Astrocyte of the cerebellum (primary cell): Measurements from ENCODE around the gene HIBADH.

Source experiments
- DNase-seq: peaks from one replicate; pipeline ENCODE4 v3.0.0-alpha.2; 2011; ENCODE audit warnings: low read depth
- H3K4me3 ChIP-seq: 2 replicates; pipeline ENCODE4 v1.5.1; 2011; ENCODE audit warnings: mild to moderate bottlenecking, low read depth, low read length, moderate library complexity
- in situ Hi-C: cut with HindIII; loops from 2 replicates; pipeline ENCODE4 v1.10.0; 2017; ENCODE audit warnings: low sequenced_read_pairs
- TF ChIP-seq, protein P1 (sequence below): IDR thresholded peaks from 2 replicates; pipeline ENCODE4 v1.5.1; 2012; ENCODE audit warnings: low read length, low read depth, moderate library complexity, mild to moderate bottlenecking; ENCODE audit errors: missing control alignments

The HIBADH gene

GRCh38 chr7:27662490-27663205 lies at the start of gene HIBADH:
Gene HIBADH (minus strand): TSS chr7:27662883. CDS start chr7:27662788, 95 bp downstream.
- DNase-seq = peak; percentile 96
- peak within 1 kb of the TSS; percentile 66 for H3K4me3 ChIP-seq
- in situ Hi-C loops = no loop called here
- TF ChIP-seq, protein P1, sequence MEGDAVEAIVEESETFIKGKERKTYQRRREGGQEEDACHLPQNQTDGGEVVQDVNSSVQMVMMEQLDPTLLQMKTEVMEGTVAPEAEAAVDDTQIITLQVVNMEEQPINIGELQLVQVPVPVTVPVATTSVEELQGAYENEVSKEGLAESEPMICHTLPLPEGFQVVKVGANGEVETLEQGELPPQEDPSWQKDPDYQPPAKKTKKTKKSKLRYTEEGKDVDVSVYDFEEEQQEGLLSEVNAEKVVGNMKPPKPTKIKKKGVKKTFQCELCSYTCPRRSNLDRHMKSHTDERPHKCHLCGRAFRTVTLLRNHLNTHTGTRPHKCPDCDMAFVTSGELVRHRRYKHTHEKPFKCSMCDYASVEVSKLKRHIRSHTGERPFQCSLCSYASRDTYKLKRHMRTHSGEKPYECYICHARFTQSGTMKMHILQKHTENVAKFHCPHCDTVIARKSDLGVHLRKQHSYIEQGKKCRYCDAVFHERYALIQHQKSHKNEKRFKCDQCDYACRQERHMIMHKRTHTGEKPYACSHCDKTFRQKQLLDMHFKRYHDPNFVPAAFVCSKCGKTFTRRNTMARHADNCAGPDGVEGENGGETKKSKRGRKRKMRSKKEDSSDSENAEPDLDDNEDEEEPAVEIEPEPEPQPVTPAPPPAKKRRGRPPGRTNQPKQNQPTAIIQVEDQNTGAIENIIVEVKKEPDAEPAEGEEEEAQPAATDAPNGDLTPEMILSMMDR = peak; percentile 4

DNA sequence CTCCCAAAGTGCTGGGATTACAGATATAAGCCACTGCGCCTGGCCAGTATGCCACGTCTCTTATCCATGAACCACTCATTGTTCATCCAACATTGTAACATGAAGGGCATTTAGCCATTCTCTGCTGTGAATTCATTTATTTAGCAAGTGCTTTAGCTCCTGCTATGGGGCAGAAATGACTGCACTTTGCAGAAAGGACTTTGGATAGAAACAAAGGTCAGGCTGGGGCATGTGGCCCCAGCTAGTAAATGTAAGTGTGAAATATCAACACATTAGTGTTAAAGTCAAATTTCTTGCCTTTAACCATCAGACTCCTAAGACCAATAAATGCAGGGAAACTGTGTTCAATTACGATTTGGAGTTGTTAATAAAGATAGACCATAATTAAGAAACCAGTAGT lies 49.5 kb upstream of the HIBADH start:
- DNase-seq = no peak
- in situ Hi-C loops = no loop called here
- TF ChIP-seq, protein P1 = no peak
- no peak overlapping the region for H3K4me3 ChIP-seq

GRCh38 chr7:27709137-27710075 lies 46.7 kb upstream of the HIBADH start:
- TF ChIP-seq, protein P1 = no peak
- DNase-seq = no peak
- in situ Hi-C loops = no loop called here

GRCh38 chr7:27708485-27708884 lies 45.8 kb upstream of the HIBADH start:
- DNase-seq = no peak
- in situ Hi-C loops = no loop called here

More at GRCh38 chr7:27709137-27710075, 46.7 kb upstream of the HIBADH start:
- no peak overlapping the region for H3K4me3 ChIP-seq

GRCh38 chr7:27705200-27705594 lies 42.5 kb upstream of the HIBADH start:
- in situ Hi-C loops = no loop called here
- TF ChIP-seq, protein P1 = no peak
- no peak overlapping the region for H3K4me3 ChIP-seq
- DNase-seq = no peak

More at GRCh38 chr7:27708485-27708884, 45.8 kb upstream of the HIBADH start:
- TF ChIP-seq, protein P1 = no peak
- no peak overlapping the region for H3K4me3 ChIP-seq

DNA sequence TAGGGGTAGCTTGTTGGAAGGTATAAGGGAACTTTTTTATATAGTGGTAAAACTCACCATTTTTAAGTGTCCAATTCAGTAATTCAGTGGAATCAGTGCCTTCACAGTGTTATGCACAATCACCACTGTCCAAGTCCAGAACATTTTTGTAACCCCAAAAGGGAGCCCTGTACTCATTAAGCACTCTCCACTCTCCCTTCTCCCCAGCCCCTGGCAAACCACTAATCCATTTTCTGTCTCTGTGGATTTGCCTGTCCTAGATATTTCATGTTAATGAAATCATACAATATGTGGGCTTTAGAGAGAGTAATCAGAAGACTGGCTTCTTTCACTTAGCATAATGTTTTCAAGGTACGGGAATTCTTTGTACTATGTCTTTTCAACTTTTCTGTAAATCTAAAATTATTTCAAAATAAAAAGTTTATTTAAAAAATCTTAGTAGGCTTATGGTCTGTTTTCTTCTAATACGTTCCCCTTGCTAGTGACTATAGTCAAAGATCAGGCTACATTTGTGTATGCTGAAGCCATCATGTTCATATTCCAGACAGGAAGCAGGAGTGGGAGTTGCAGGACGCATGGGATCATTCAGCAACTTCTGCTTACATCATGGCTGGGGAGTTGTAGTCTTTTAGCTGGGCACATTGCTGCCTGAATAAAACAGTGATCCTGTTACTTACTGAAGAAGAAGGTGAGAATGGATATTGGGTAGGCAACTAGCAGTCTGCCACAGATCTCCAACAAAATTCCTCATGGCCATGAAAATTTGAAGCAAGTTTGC lies 41.9 kb upstream of the HIBADH start:
- TF ChIP-seq, protein P1 = no peak
- in situ Hi-C loops = no loop called here
- DNase-seq = no peak
- H3K4me3 ChIP-seq = no peak overlapping the region
